ENCODE results near the gene IPMK. TPM values are rescaled to one million over a fixed set of nuclear protein-coding genes. Genes with fewer than 3 reads are reported as not detected.

The IPMK gene
- total RNA-seq, 2 donors from 2014 or later, result 3.1 to 4.6 TPM

DNA sequence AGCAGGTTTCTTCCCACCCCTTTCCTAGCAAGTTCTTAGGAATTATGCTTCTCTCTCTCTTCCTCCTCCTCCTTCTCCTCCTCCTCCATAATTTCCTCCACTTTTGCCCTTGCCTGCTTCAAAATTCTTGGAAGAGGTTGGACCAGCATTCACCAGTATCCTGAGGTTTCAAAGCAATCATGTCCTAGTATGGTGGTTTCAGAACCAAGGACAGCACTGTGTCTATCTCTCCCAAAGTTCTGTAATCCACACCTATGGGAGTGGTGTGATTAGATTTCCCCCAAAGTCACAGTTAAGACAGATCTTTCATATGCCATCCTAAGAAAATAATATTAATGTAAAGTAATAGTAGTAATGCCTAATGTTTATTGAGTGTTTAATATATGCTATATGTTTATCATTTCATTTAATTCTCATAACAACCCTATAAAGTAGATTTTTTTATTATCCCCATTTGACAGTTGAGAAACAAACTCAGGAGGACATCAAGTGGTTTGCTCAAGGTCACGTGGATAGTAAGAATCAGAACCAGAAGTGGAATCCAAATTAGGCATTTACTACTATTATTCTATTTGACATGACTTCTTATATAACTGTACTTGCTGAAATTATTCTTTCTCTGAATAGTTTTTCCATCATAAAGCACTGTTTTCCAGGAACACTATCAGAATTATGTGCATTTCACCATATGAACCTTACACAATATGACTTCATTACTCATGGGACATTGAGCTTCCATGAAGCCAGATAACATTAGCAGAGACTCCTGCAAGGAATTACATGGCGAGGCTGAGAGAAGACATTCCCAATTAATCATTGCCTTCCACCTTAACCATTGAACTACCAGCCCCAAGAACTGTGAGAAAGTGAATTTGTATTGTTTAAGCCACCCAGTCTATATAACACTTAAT, 91.4 kb downstream of the IPMK start:
- no peak overlapping the region for H3K27ac ChIP-seq
- TF ChIP-seq POLR2A (IDR thresholded peaks at IDR 0.05), result no peak
- intact Hi-C loops (cut with DNase I), result loop anchor here (5.0 kb wide), 1 partner anchor 116 kb away; no protein-coding TSS in a partner anchor
- 5 to 8% methylated on average over 2 of the region's 2 CpGs for whole genome bisulfite sequencing, 2 donors
- no peaks in the 10 kb centered on the region for H3K27me3 ChIP-seq
- H3K9me3 ChIP-seq, result no peaks in the 10 kb centered on the region
- H3K4me3 ChIP-seq, result no peak overlapping the region
- no peak for ATAC-seq
- H3K36me3 ChIP-seq (replicated peaks in 1 of 2; ENCODE audit: insufficient read depth in 1 of 2, low read depth in 2 of 2), result no peaks in the 10 kb centered on the region
- no peak for DNase-seq
- no peaks in the 10 kb centered on the region for H3K4me1 ChIP-seq

DNA sequence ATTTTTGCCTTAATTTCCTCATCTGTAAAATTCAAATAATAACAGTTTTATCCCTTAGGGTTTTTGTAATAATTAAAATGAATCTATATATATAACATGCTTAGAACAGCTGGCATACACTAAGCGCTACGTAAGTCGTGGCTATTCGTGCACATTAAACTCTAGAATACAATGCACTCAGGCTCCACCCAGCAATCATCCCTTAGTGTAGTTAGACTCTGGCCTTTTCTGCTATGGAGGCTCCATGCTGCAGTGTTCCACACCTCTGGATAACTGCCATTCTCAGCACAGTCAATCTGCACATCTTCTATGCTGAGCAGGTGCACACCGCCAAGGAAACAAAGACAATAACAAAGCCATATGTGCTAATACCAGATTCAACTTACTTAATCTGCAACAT, 92.9 kb downstream of the IPMK start:
- Histone ChIP-seq H3K9me3 (no peaks in the 10 kb centered on the region), H3K27ac (no peak overlapping the region), H3K36me3 (replicated peaks in 1 of 2; ENCODE audit: insufficient read depth in 1 of 2, low read depth in 2 of 2) (no peaks in the 10 kb centered on the region), H3K4me3 (no peak overlapping the region), H3K4me1 (no peaks in the 10 kb centered on the region), H3K27me3 (no peaks in the 10 kb centered on the region)
- no peak for TF ChIP-seq POLR2A (IDR thresholded peaks at IDR 0.05)
- TF ChIP-seq, protein P1, sequence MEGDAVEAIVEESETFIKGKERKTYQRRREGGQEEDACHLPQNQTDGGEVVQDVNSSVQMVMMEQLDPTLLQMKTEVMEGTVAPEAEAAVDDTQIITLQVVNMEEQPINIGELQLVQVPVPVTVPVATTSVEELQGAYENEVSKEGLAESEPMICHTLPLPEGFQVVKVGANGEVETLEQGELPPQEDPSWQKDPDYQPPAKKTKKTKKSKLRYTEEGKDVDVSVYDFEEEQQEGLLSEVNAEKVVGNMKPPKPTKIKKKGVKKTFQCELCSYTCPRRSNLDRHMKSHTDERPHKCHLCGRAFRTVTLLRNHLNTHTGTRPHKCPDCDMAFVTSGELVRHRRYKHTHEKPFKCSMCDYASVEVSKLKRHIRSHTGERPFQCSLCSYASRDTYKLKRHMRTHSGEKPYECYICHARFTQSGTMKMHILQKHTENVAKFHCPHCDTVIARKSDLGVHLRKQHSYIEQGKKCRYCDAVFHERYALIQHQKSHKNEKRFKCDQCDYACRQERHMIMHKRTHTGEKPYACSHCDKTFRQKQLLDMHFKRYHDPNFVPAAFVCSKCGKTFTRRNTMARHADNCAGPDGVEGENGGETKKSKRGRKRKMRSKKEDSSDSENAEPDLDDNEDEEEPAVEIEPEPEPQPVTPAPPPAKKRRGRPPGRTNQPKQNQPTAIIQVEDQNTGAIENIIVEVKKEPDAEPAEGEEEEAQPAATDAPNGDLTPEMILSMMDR (IDR thresholded peaks at IDR 0.05), result no peak
- DNase-seq (no peak), ATAC-seq (no peak)
- WGBS, 2 donors, result 77 to 78% methylated on average over 5 of the region's 5 CpGs
- intact Hi-C loops (cut with DNase I), result loop anchor here (5.0 kb wide), 1 partner anchor 117 kb away; no protein-coding TSS in a partner anchor

DNA sequence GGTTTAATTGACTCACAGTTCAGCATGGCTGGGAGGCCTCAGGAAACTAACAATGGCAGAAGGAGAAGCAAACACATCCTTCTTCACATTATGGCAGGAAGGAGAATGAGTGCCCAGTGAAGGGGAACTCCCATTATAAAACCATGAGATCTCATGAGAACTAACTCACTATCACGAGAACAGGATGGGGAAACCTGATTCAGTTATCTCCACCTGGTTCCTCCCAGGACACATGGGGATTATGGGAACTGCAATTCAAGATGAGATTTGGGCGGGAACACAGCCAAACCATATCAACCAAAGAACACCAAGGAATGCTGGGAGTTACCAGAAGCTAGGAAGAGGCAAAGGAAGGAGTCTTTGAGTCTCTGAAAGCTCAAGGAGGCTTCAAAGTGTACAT, 94.3 kb downstream of the IPMK start:
- WGBS, 2 donors, result 38 to 55% methylated on average over 2 of the region's 2 CpGs
- no peaks in the 10 kb centered on the region for H3K4me1 ChIP-seq
- no peak for TF ChIP-seq POLR2A (IDR thresholded peaks at IDR 0.05)
- TF ChIP-seq, protein P1 (IDR thresholded peaks at IDR 0.05), result no peak
- no peaks in the 10 kb centered on the region for H3K36me3 ChIP-seq (replicated peaks in 1 of 2; ENCODE audit: insufficient read depth in 1 of 2, low read depth in 2 of 2)
- ATAC-seq (no peak), DNase-seq (no peak)
- H3K27me3 ChIP-seq, result no peaks in the 10 kb centered on the region
- no peaks in the 10 kb centered on the region for H3K9me3 ChIP-seq
- no peak overlapping the region for H3K27ac ChIP-seq
- H3K4me3 ChIP-seq, result no peak overlapping the region
- intact Hi-C loops (cut with DNase I), result no loop called here

DNA sequence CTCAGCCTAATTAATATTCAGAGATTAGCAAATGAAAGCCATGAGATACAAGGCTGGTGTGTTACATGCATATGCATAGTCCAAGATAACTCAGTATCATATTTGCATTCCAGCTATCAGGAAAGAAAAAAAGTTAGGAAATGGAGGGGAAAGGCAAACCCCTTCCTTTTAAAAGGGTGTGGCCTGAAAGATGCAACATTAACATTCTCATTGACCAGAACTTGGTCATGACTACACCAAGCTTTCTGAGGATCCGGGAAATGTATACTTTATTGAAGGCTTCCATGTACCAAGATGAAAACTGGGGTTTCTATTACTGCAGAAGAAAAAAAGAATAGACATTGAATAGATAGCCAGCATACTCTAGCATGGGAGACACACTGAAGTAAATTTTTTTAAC, 96.5 kb downstream of the IPMK start:
- H3K27ac ChIP-seq, result no peak overlapping the region
- DNase-seq, result no peak
- H3K27me3 ChIP-seq, result no peaks in the 10 kb centered on the region
- H3K4me3 ChIP-seq, result no peak overlapping the region
- intact Hi-C loops (cut with DNase I), result no loop called here
- TF ChIP-seq, protein P1 (IDR thresholded peaks at IDR 0.05), result no peak
- TF ChIP-seq POLR2A (IDR thresholded peaks at IDR 0.05), result no peak
- no peaks in the 10 kb centered on the region for H3K4me1 ChIP-seq
- ATAC-seq, result no peak
- H3K9me3 ChIP-seq, result no peaks in the 10 kb centered on the region
- 81 to 84% methylated on average over 1 of the region's 1 CpG for WGBS, 2 donors
- no peaks in the 10 kb centered on the region for H3K36me3 ChIP-seq (replicated peaks in 1 of 2; ENCODE audit: insufficient read depth in 1 of 2, low read depth in 2 of 2)

DNA sequence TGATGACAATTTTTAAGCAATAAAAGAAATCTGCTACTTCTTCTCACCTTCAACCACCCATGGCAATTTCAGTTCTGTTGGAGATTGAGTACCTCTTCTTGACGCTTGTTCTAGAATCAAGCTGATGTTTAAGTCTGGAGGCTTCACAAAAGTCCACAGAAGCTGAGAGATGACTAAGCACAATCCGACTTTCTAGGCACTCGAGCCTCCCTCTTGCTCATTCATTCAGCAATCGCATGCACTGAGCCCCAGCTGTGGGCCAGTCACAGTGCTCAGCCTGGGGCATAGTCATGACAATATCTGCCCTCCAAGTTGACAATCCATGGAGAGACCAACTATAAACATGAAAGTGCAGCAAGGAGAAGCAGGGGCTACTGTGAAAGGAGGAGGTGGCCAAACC, 103.2 kb downstream of the IPMK start:
- Histone ChIP-seq H3K9me3 (no peaks in the 10 kb centered on the region), H3K27me3 (no peaks in the 10 kb centered on the region), H3K4me3 (no peak overlapping the region), H3K27ac (no peak overlapping the region), H3K4me1 (no peaks in the 10 kb centered on the region), H3K36me3 (replicated peaks in 1 of 2; ENCODE audit: insufficient read depth in 1 of 2, low read depth in 2 of 2) (no peaks in the 10 kb centered on the region)
- TF ChIP-seq POLR2A (IDR thresholded peaks at IDR 0.05), result no peak
- TF ChIP-seq, protein P1 (IDR thresholded peaks at IDR 0.05), result no peak
- 53 to 81% methylated on average over 4 of the region's 4 CpGs for WGBS, 2 donors
- intact Hi-C loops (cut with DNase I), result no loop called here
- DNase-seq (no peak), ATAC-seq (no peak)

Data from body of pancreas (tissue), 4 donors.